Stimulated activated memory B cell treated with anti-CD40 and anti-IgM and Interleukin-4, amounts not matched to agents 10 μg/mL and 1 μg/mL and 100 μg/mL, for 72 hours (primary cell): ENCODE data around the gene PTGIS.
"Not testable (repeated sequence)": the region's sequence is repeated elsewhere in the genome, so short reads cannot be mapped to it uniquely, and the experiment has no call there.

Source experiments
- ATAC-seq: fragments of 150-1000 bp; cut with Tn5 transposase; 2 replicates; pipeline ENCODE4 v1.10.0; 2021
- H3K27ac Mint-ChIP-seq: one replicate; pipeline ENCODE4 v1.8.0; 2022; ENCODE audit warnings: mild to moderate bottlenecking, mixed read lengths
- H3K27me3 Mint-ChIP-seq: one replicate; pipeline ENCODE4 v1.8.0; 2022; ENCODE audit warnings: mixed read lengths
- H3K36me3 Mint-ChIP-seq: one replicate; pipeline ENCODE4 v1.8.0; 2022; ENCODE audit warnings: mixed read lengths
- H3K4me1 Mint-ChIP-seq: one replicate; pipeline ENCODE4 v1.8.0; 2022; ENCODE audit warnings: mixed read lengths
- H3K4me3 Mint-ChIP-seq: one replicate; pipeline ENCODE4 v1.8.0; 2022; ENCODE audit warnings: mild to moderate bottlenecking, moderate library complexity, mixed read lengths
- H3K9me3 Mint-ChIP-seq: one replicate; pipeline ENCODE4 v1.8.0; 2022; ENCODE audit warnings: mixed read lengths

PTGIS gene

GRCh38 chr20:49572857-49573256 is 4.9 kb upstream of the PTGIS start:
- Mint-ChIP-seq H3K36me3 (no peaks in the 10 kb centered on the region), H3K27ac (no peak overlapping the region), H3K4me1 (peaks cover 6% of the 10 kb centered on the region), H3K4me3 (no peak overlapping the region), H3K27me3 (peaks cover 70% of the 10 kb centered on the region), H3K9me3 (peaks cover 6% of the 10 kb centered on the region)
- no peak for ATAC-seq

DNA sequence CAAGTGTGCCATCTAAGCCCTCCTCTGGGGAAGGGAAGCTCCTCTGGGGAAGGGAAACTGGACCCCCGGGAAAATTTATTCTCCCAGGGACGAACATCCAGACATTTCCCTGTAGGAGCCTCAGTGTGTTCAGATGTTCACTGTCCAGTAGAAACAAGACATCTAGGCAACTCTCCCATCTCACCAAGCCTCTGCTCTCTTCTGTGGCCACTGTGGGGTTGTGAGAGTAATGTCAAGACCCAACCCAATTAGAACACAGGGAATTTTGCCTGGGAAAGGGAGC is 3.6 kb upstream of the PTGIS start:
- Mint-ChIP-seq H3K9me3 (peaks cover 5% of the 10 kb centered on the region), H3K4me1 (peaks cover 6% of the 10 kb centered on the region), H3K36me3 (no peaks in the 10 kb centered on the region), H3K4me3 (no peak overlapping the region), H3K27ac (no peak overlapping the region), H3K27me3 (peaks cover 70% of the 10 kb centered on the region)
- ATAC-seq, result no peak

GRCh38 chr20:49570828-49571552 is 3.1 kb upstream of the PTGIS start:
- no peak for ATAC-seq
- Mint-ChIP-seq H3K4me1 (peaks cover 6% of the 10 kb centered on the region), H3K4me3 (no peak overlapping the region), H3K27ac (no peak overlapping the region), H3K9me3 (no peaks in the 10 kb centered on the region), H3K36me3 (no peaks in the 10 kb centered on the region), H3K27me3 (peaks cover 71% of the 10 kb centered on the region)

GRCh38 chr20:49570161-49570827 is 2.4 kb upstream of the PTGIS start:
- Mint-ChIP-seq H3K9me3 (no peaks in the 10 kb centered on the region), H3K4me3 (no peak overlapping the region), H3K27ac (no peak overlapping the region), H3K27me3 (peaks cover 76% of the 10 kb centered on the region), H3K36me3 (no peaks in the 10 kb centered on the region), H3K4me1 (peaks cover 6% of the 10 kb centered on the region)
- ATAC-seq, result no peak

DNA sequence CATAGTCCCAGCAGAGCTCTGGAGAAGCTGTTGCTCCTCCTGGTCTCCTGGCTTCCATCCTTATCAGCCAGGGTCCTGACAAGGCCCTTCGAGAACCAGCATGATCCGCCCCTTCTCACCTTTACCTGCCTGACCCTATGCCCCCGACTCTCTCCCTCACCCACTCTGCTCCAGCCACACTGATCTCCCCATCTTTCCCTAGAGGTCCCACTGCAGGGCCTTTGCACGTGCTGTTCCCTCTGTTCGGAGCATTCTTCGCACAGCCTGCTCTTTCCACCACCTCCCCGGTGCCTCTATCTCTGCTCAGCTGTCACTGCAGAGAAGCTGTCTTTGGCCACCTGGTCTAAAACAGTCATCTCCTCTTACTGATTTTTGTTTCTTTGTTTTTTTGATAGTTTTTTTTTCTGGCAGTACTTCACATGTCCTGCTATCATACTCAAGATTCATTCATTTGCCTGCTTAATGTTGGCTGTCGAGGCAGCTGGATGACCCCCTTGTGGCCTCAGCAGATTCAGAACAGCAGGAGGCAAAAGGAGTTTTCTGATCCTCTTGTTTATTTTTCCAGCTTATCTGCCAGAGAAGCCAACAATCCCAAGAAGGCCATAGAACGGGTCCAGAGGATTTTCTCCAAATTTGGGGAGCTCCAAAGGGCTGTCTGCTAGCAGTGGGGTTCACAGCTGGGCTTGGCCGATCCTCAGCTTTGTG is 1.6 kb upstream of the PTGIS start:
- Mint-ChIP-seq H3K27me3 (peaks cover 76% of the 10 kb centered on the region), H3K4me1 (peaks cover 6% of the 10 kb centered on the region), H3K9me3 (no peaks in the 10 kb centered on the region), H3K4me3 (no peak overlapping the region), H3K27ac (no peak overlapping the region), H3K36me3 (no peaks in the 10 kb centered on the region)
- ATAC-seq, result no peak

- Mint-ChIP-seq H3K4me3 (no peak overlapping the region), H3K4me1 (peaks cover 6% of the 10 kb centered on the region), H3K27me3 (peaks cover 76% of the 10 kb centered on the region), H3K9me3 (no peaks in the 10 kb centered on the region), H3K27ac (no peak overlapping the region), H3K36me3 (no peaks in the 10 kb centered on the region)
- ATAC-seq, result no peak
Measured at GRCh38 chr20:49568278-49569151, 578 bp upstream of the PTGIS start.

DNA sequence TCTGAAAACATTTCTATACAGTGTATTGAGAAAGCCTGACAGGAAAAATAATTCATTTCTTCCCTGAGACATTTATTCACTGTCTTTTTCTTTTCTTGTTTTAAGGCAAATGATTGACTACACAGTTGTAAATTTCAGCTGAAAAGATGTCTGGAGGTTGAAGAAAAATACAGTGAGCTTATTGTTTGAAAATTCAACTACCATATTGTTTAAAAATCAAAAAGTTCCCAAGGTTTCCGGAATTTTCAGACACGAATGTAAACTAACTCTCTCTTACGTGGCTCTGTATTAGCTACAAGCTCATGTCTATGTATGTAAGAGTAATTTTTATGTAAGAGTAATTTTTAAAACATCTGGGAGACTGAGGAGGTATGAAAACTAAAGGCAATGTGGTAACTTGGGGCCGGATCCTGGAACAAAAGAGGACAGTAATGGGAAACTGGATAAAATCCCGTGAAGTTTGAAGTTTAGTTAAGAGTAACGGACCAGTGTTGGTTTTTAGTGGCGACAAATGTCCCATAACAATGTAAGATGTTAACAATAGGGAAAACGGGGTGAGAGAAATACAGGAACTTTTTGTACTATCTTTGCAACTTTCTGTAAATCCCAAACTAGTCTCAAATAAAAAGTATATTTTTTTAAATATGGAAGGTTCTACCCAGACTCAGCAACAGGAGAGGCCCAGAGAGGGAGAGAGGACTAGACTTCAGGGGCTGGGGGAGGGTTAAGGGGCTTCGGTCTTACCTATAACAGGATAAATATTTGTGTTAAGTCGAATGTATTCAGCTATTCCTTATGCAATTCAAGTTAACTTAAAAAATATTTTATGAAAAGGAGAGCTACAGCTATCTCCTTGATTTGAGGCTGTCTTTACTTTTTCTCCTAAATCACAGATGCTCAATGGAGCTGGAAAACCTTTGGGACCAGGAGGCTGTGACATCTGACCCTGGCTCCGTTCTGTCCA is 1.3 kb downstream of the PTGIS start:
- peaks cover 73% of the 10 kb centered on the region for H3K27me3 Mint-ChIP-seq
- no peaks in the 10 kb centered on the region for H3K9me3 Mint-ChIP-seq
- H3K4me3 Mint-ChIP-seq, result no peak overlapping the region
- ATAC-seq, result no peak
- no peak overlapping the region for H3K27ac Mint-ChIP-seq
- H3K4me1 Mint-ChIP-seq, result peaks cover 6% of the 10 kb centered on the region
- H3K36me3 Mint-ChIP-seq, result no peaks in the 10 kb centered on the region

DNA sequence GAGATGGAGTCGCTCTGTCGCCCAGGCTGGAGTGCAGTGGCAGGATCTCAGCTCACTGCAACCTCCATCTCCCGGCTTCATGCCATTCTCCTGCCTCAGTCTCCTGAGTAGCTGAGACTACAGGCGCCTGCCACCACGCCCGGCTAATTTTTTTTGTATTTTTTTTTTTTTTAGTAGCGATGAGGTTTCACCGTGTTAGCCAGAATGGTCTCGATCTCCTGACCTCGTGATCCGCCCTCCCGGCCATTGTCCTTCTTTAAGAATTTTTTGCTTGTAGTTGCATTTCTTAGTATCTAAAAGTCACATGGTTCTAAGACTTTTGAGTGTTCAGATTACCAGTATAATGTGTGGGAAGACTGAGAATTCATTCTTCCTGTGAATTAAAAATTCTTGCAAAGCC is 2.9 kb downstream of the PTGIS start:
- ATAC-seq, H3K36me3 Mint-ChIP-seq, H3K9me3 Mint-ChIP-seq, H3K27ac Mint-ChIP-seq, H3K4me1 Mint-ChIP-seq, H3K4me3 Mint-ChIP-seq: not testable (repeated sequence)
- H3K27me3 Mint-ChIP-seq, result peaks cover 74% of the 10 kb centered on the region

GRCh38 chr20:49563015-49563980 is 4.6 kb downstream of the PTGIS start:
- no peaks in the 10 kb centered on the region for H3K36me3 Mint-ChIP-seq
- H3K27me3 Mint-ChIP-seq, result peaks cover 69% of the 10 kb centered on the region
- peaks cover 2% of the 10 kb centered on the region for H3K4me1 Mint-ChIP-seq
- H3K27ac Mint-ChIP-seq, result no peak overlapping the region
- no peak for ATAC-seq
- no peaks in the 10 kb centered on the region for H3K9me3 Mint-ChIP-seq
- no peak overlapping the region for H3K4me3 Mint-ChIP-seq

DNA sequence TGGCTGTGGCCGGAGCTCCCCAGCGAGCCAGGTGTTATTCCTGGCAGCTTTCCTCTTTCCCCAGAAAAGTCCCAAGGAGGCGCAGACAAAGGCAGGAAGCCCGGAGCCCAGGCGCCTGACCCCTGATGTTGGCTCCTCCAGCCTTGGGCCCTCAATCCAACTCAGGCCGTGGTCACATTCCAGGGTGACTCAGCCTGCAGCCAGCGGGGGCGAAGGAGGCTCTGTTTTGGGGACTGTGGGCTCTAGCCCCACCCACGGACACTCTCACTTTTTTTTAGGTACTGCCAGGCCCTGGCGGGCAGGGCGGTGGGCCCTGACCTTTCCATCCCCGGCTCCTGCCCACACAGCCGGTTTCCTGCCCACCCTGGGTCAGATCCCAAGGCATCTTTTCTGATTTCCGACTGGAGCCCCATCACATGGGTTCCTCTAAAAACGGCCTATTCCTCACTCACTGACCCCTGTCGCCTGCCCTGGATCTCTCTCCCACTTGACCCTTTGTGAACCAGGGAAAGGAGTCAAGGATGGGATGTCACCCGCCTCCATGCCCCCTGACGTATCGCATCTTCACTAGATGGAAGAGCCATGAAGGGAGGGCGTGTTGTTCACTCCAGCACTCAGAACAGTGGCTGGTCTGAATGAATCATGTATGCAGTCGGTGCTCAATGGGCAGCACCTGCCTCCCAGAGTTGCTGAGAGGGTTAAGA is 5.5 kb downstream of the PTGIS start:
- ATAC-seq, result no peak
- Mint-ChIP-seq H3K27me3 (peaks cover 68% of the 10 kb centered on the region), H3K27ac (no peak overlapping the region), H3K36me3 (no peaks in the 10 kb centered on the region), H3K9me3 (no peaks in the 10 kb centered on the region), H3K4me3 (no peak overlapping the region), H3K4me1 (no peaks in the 10 kb centered on the region)

GRCh38 chr20:49561806-49562205 is 6.1 kb downstream of the PTGIS start:
- Mint-ChIP-seq H3K36me3 (no peaks in the 10 kb centered on the region), H3K27ac (no peak overlapping the region), H3K4me1 (no peaks in the 10 kb centered on the region), H3K27me3 (peaks cover 68% of the 10 kb centered on the region), H3K4me3 (no peak overlapping the region), H3K9me3 (no peaks in the 10 kb centered on the region)
- ATAC-seq, result no peak

DNA sequence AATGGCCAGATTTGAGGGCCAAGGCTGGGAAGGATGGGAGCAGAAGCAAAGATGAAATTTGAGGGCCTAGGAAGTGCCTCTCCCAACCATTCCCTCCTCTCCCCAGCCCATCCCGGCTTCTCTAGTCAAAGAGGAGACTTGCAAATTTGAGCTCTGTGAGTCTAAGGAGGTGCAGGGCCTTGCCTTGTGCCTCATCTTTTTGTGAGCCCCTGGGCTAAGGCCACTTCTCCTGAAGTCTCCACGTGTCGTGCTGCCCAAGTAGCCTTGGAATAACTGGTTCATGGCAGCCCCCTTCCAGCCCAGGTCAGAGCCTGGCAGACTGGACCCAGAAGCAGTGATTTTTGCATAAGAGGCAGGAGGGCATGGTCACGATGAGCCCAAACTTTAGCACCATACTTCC is 6.7 kb downstream of the PTGIS start:
- Mint-ChIP-seq H3K4me3 (no peak overlapping the region), H3K27ac (no peak overlapping the region), H3K9me3 (no peaks in the 10 kb centered on the region), H3K4me1 (no peaks in the 10 kb centered on the region), H3K36me3 (no peaks in the 10 kb centered on the region), H3K27me3 (peaks cover 65% of the 10 kb centered on the region)
- ATAC-seq, result no peak

DNA sequence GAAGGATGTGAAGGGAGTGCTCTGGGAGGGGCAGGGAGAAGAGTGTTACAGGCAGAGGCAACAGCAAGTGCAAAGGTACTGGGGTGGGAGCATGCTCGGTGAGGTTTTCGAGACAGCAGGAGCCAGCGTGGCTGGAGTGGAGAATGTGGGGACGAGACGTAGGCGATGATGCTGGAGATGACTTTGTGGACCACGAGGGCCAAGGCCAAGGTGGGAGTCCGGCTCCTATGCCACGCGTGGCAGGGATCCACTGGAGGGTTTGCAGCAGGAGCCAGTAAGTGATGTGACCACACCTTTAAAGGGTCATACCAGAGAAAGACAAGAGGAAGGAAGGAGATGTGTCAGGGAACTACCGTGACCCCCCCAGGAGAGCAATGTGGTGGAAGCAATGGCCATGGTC is 7.3 kb downstream of the PTGIS start:
- H3K27ac Mint-ChIP-seq, result no peak overlapping the region
- H3K4me3 Mint-ChIP-seq, result no peak overlapping the region
- H3K27me3 Mint-ChIP-seq, result peaks cover 59% of the 10 kb centered on the region
- no peaks in the 10 kb centered on the region for H3K36me3 Mint-ChIP-seq
- no peaks in the 10 kb centered on the region for H3K9me3 Mint-ChIP-seq
- ATAC-seq, result no peak
- no peaks in the 10 kb centered on the region for H3K4me1 Mint-ChIP-seq
